B cell (primary cell): Measurements from ENCODE around the gene SELENBP1. TPM values are rescaled to one million over a fixed set of nuclear protein-coding genes. Genes with fewer than 3 reads are reported as not detected.

Experiments
- ATAC-seq: fragments of 200-7000 bp; cut with Tn5 transposase; one replicate; pipeline ENCODE4 v1.10.0; 2021; ENCODE audit warnings: low read depth, mild to moderate bottlenecking, moderate number of reproducible peaks, moderate library complexity
- CTCF ChIA-PET: fragments of 350-600 bp; sonication (Branson Sonifier 250); formaldehyde crosslinking; loops from one replicate; lab custom pipeline; 2021; ENCODE audit warnings: antibody characterized with exemption, inconsistent platforms; lab: Charles Lee
- POLR2A ChIA-PET: fragments of 350-600 bp; sonication (Branson Sonifier 250); formaldehyde crosslinking; loops from one replicate; lab custom pipeline; 2021; ENCODE audit warnings: antibody characterized with exemption; lab: Charles Lee
- DNase-seq: peaks from one replicate; pipeline ENCODE4 v3.0.0; 2013
- H2AFZ ChIP-seq: 2 replicates; pipeline ENCODE4 v1.6.1; 2012; ENCODE audit warnings: mild to moderate bottlenecking, low read depth, low read length; ENCODE audit not compliant: insufficient read depth, poor library complexity, severe bottlenecking
- H3K27ac ChIP-seq, 2 donors: 1 replicate in 1 of 2; 2 replicates in 1 of 2; pipeline ENCODE4 v1.5.1; 2012 to 2013; ENCODE audit warnings: low read length in 2 of 2, mild to moderate bottlenecking in 2 of 2, moderate library complexity in 1 of 2
- H3K27me3 ChIP-seq, 4 experiments: fragments of 200-600 bp in 1 of 4; sonication (generic) in 1 of 4; replicated peaks in 1 of 4; 1 replicate in 2 of 4; 2 replicates in 2 of 4; pipeline versions ENCODE4 v1.6.1 to v1.7.0; 2013 to 2016; ENCODE audit warnings: low read length in 3 of 4, mild to moderate bottlenecking in 2 of 4, mixed read lengths in 1 of 4, moderate library complexity in 1 of 4; ENCODE audit not compliant: insufficient read depth in 4 of 4, control insufficient read depth in 3 of 4; ENCODE audit errors: control extremely low read depth in 1 of 4
- H3K36me3 ChIP-seq, 2 experiments: replicated peaks in 1 of 2; 1 replicate in 1 of 2; 2 replicates in 1 of 2; pipeline versions ENCODE4 v1.6.1 to v1.7.1; 2013; ENCODE audit warnings: low read length in 1 of 2; ENCODE audit not compliant: insufficient read depth in 2 of 2, control insufficient read depth in 1 of 2; ENCODE audit errors: control extremely low read depth in 1 of 2, extremely low read depth in 1 of 2
- H3K4me1 ChIP-seq, 2 donors: fragments of 200-600 bp in 1 of 2; sonication (generic) in 1 of 2; 1 replicate in 1 of 2; 2 replicates in 1 of 2; pipeline versions ENCODE4 v1.5.1 to v1.6.1; 2013 to 2017; ENCODE audit warnings: low read length in 2 of 2; ENCODE audit not compliant: control insufficient read depth in 2 of 2, insufficient read depth in 2 of 2
- H3K4me2 ChIP-seq: replicated peaks from 2 replicates; pipeline ENCODE3; 2012; ENCODE audit warnings: mild to moderate bottlenecking, low read depth, low read length; ENCODE audit not compliant: poor library complexity, severe bottlenecking
- H3K4me3 ChIP-seq, 5 experiments: fragments of 200-600 bp in 1 of 5; sonication (generic) in 1 of 5; 1 replicate in 3 of 5; 2 replicates in 2 of 5; pipeline versions ENCODE4 v1.5.1 to v1.7.0; 2011 to 2016; ENCODE audit warnings: low read length in 4 of 5, mild to moderate bottlenecking in 4 of 5, low read depth in 2 of 5, control low read depth in 1 of 5, moderate library complexity in 1 of 5; ENCODE audit not compliant: insufficient read depth in 1 of 5; ENCODE audit errors: control extremely low read depth in 1 of 5, extremely low read depth in 1 of 5
- H3K79me2 ChIP-seq: fragments of 200-600 bp; sonication (generic); one replicate; pipeline ENCODE4 v1.6.0; 2016; ENCODE audit warnings: low read length; ENCODE audit not compliant: control insufficient read depth, insufficient read depth
- H3K9ac ChIP-seq: fragments of 200-600 bp; sonication (generic); 2 replicates; pipeline ENCODE4 v1.6.1; 2017; ENCODE audit warnings: mild to moderate bottlenecking, low read length, moderate library complexity
- H3K9me3 ChIP-seq, 3 donors: one replicate each; pipeline versions ENCODE4 v1.6.1 to v1.7.1; 2013; ENCODE audit warnings: low read length in 2 of 3; ENCODE audit not compliant: control insufficient read depth in 2 of 3, insufficient read depth in 1 of 3; ENCODE audit errors: control extremely low read depth in 1 of 3
- H4K20me1 ChIP-seq: 2 replicates; pipeline ENCODE4 v1.6.0; 2012; ENCODE audit warnings: mild to moderate bottlenecking, low read length; ENCODE audit not compliant: insufficient read depth, control insufficient read depth, poor library complexity, severe bottlenecking
- H3K27ac Mint-ChIP-seq: one replicate; pipeline ENCODE4 v1.8.0; 2021; ENCODE audit warnings: mixed read lengths
- H3K27me3 Mint-ChIP-seq: one replicate; pipeline ENCODE4 v1.8.0; 2021; ENCODE audit warnings: mixed read lengths
- H3K4me1 Mint-ChIP-seq: one replicate; pipeline ENCODE4 v1.8.0; 2021; ENCODE audit warnings: mixed read lengths
- H3K4me3 Mint-ChIP-seq: one replicate; pipeline ENCODE4 v1.8.0; 2021; ENCODE audit warnings: mixed read lengths
- H3K9me3 Mint-ChIP-seq: one replicate; pipeline ENCODE4 v1.8.0; 2022; ENCODE audit warnings: mixed read lengths; ENCODE audit not compliant: insufficient read depth
- WGBS: methylation state at CpG from one replicate; pipeline ENCODE4 v1.1.5; 2013; ENCODE audit warnings: missing lambda C conversion rate; ENCODE audit not compliant: insufficient coverage; 5-methylcytosine and 5-hydroxymethylcytosine counted together
- intact Hi-C: fragments of 100-400 bp; cut with micrococcal nuclease; formaldehyde crosslinking; loops from one replicate; pipeline ENCODE4 v1.10.0; 2022
- polyA plus RNA-seq: library from polyadenylated mRNA; depleted of rRNA; stranded (reverse); fragments of >200 nt; gene quantifications from 2 replicates; pipeline ENCODE4 v1.2.3, GENCODE V29; 2012
- total RNA-seq, 2 donors: library from RNA; stranded (reverse); fragments of 120-200 nt in 1 of 2; gene quantifications; 1 replicate in 1 of 2; 2 replicates in 1 of 2; pipeline versions ENCODE4 v1.2.3 to v1.2.4, GENCODE V29; 2013 to 2022
- TF ChIP-seq, protein P1 (sequence below): fragments of 200-600 bp; IDR thresholded peaks from one replicate; pipeline ENCODE4 v1.8.0; 2022; ENCODE audit warnings: antibody characterized with exemption, mild to moderate bottlenecking

SELENBP1 gene
- total and polyA plus RNA-seq, 2 donors (not counting 1 experiment from before 2014, with no cell fraction given), result 0.37 TPM; not detected in 1

DNA sequence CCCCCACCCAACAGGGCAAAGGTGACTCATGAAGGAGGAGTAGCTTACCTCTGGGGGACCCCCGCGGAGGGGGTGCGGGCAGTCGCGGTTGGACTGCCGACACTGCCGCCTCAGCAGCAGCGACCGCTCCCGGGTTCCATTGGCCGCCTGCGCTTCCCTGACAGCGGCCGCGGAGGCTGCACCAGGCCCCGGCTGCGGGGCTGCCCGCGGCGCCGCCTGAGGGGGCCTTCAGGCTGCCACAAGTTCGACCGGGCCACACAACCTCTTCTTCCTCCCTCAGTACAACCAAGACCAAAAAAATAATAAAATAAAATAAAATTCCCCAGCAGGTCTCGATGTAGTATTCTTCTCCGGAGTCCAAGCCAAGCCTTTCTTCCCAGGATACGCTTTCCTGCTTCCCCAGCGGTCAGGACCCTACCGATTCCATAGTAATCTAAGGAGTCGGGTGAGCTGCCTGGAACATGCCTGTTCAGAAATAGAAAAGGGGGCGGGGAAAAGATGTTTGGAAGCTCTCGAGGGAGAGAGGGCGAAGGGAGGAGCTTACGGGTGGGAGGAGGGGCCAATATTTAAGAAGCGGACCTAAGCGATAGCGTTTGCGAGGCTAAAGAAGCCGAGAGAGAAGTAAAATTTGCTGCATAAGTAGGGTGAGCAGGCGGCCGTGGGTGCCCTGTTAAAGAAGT is 45.1 kb downstream of the SELENBP1 start, which contains the start of gene PI4KB:
PI4KB (minus strand) TSS at position 194 of the 680 bp plus-strand sequence. CDS start 10,935 bp downstream, outside the sequence.
- WGBS, result under 1% methylated on average over 32 of the region's 40 CpGs
- CTCF ChIA-PET, result interaction anchor here (0.6 to 10.0 kb wide), 11 partner anchors 14 to 407 kb away, joined by 3 to 148 read pairs (median 4); partner anchors contain the start of genes PSMB4, VPS72 and ZNF687

More for the DNA sequence above, 45.1 kb downstream of the SELENBP1 start, which contains the start of gene PI4KB:
- Mint-ChIP-seq H3K4me1 (peaks cover 40% of the 10 kb centered on the region), H3K9me3 (no peaks in the 10 kb centered on the region), H3K27ac (peak within 1 kb of the TSS; percentile 96), H3K4me3 (peak within 1 kb of the TSS; percentile 93), H3K27me3 (no peaks in the 10 kb centered on the region)
- H3K9me3 ChIP-seq, result no peaks in the 10 kb centered on the region
- TF ChIP-seq, protein P1, sequence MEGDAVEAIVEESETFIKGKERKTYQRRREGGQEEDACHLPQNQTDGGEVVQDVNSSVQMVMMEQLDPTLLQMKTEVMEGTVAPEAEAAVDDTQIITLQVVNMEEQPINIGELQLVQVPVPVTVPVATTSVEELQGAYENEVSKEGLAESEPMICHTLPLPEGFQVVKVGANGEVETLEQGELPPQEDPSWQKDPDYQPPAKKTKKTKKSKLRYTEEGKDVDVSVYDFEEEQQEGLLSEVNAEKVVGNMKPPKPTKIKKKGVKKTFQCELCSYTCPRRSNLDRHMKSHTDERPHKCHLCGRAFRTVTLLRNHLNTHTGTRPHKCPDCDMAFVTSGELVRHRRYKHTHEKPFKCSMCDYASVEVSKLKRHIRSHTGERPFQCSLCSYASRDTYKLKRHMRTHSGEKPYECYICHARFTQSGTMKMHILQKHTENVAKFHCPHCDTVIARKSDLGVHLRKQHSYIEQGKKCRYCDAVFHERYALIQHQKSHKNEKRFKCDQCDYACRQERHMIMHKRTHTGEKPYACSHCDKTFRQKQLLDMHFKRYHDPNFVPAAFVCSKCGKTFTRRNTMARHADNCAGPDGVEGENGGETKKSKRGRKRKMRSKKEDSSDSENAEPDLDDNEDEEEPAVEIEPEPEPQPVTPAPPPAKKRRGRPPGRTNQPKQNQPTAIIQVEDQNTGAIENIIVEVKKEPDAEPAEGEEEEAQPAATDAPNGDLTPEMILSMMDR, result no peak
- peak within 1 kb of the TSS; percentile 90 for H2AFZ ChIP-seq
- POLR2A ChIA-PET, result interaction anchor here (0.5 to 2.1 kb wide), 11 partner anchors 13 to 1442 kb away, joined by 3 to 18 read pairs (median 5); partner anchors contain the start of genes PSMB4 and RFX5
- H4K20me1 ChIP-seq, result peaks cover 8% of the 10 kb centered on the region
- peaks cover 21 to 26% of the 10 kb centered on the region in 2 donors for H3K4me1 ChIP-seq
- H3K27ac ChIP-seq, result peak within 1 kb of the TSS; percentile 87 to 89
- ATAC-seq, result peak; percentile 93
- peak within 1 kb of the TSS; percentile 90 for H3K4me2 ChIP-seq
- H3K9ac ChIP-seq, result peak within 1 kb of the TSS; percentile 90
- peaks cover 0 to 23% of the 10 kb centered on the region in 2 experiments for H3K36me3 ChIP-seq
- peaks cover 75% of the 10 kb centered on the region for H3K79me2 ChIP-seq
- peak within 1 kb of the TSS; percentile 72 to 99 (median 90) for H3K4me3 ChIP-seq
- intact Hi-C loops, result loop anchor here (1.0 to 5.0 kb wide), 6 partner anchors 14 to 130 kb away; partner anchors contain the start of genes PIP5K1A, POGZ, PSMD4 and RFX5
- peak; percentile 97 for DNase-seq
- H3K27me3 ChIP-seq, result no peaks in the 10 kb centered on the region
